DOHH2 (cell line): Measurements from ENCODE around the gene ARRDC4.

Experiments used
- H3F3A ChIP-seq: fragments of 200-600 bp; sonication (generic), shearing (Covaris generic); 2 replicates; pipeline ENCODE4 v1.6.0; 2016; ENCODE audit warnings: antibody characterized with exemption, mild to moderate bottlenecking; ENCODE audit not compliant: control insufficient read depth, insufficient read depth
- H3K27ac ChIP-seq: fragments of 200-600 bp; sonication (generic); 2 replicates; pipeline ENCODE4 v1.5.1; 2014; ENCODE audit warnings: low read depth, mild to moderate bottlenecking, low read length, moderate library complexity
- H3K27me3 ChIP-seq: fragments of 200-600 bp; sonication (generic); 2 replicates; pipeline ENCODE4 v1.6.1; 2014; ENCODE audit warnings: mild to moderate bottlenecking, low read length, mixed read lengths; ENCODE audit not compliant: control insufficient read depth
- H3K36me3 ChIP-seq: fragments of 200-600 bp; sonication (generic); 2 replicates; pipeline ENCODE4 v1.6.1; 2014; ENCODE audit warnings: mild to moderate bottlenecking, low read length, moderate library complexity, mixed read lengths; ENCODE audit not compliant: control insufficient read depth
- H3K4me1 ChIP-seq: fragments of 200-600 bp; sonication (generic); 2 replicates; pipeline ENCODE4 v1.6.1; 2014; ENCODE audit warnings: mild to moderate bottlenecking, low read length, mixed read lengths; ENCODE audit not compliant: control insufficient read depth
- H3K4me2 ChIP-seq: fragments of 200-600 bp; sonication (generic); 2 replicates; pipeline ENCODE4 v1.6.0; 2014; ENCODE audit warnings: mild to moderate bottlenecking, low read length, moderate library complexity
- H3K4me3 ChIP-seq: fragments of 200-600 bp; sonication (generic); 2 replicates; pipeline ENCODE4 v1.5.1; 2014; ENCODE audit warnings: mild to moderate bottlenecking, low read length, mixed read lengths
- H3K79me2 ChIP-seq: fragments of 200-600 bp; sonication (generic); 2 replicates; pipeline ENCODE4 v1.6.1; 2014; ENCODE audit warnings: mild to moderate bottlenecking, low read length, mixed read lengths; ENCODE audit not compliant: control insufficient read depth
- H3K9me2 ChIP-seq: fragments of 200-600 bp; sonication (generic); replicated peaks from 2 replicates; pipeline ENCODE4 v1.6.1; 2014; ENCODE audit warnings: mild to moderate bottlenecking, low read length, mixed read lengths; ENCODE audit not compliant: control insufficient read depth
- H3K9me3 ChIP-seq: fragments of 200-600 bp; sonication (generic); 2 replicates; pipeline ENCODE4 v1.6.1; 2014; ENCODE audit warnings: antibody characterized with exemption, low read length, mixed read lengths; ENCODE audit not compliant: control insufficient read depth, insufficient read depth
- H4K20me1 ChIP-seq: fragments of 200-600 bp; sonication (generic); 2 replicates; pipeline ENCODE4 v1.6.0; 2014; ENCODE audit warnings: low read depth, mild to moderate bottlenecking, antibody characterized with exemption, low read length, moderate library complexity; ENCODE audit not compliant: control insufficient read depth, insufficient read depth
- EZH2phosphoT487 ChIP-seq: fragments of 200-600 bp; sonication (generic); IDR thresholded peaks from 2 replicates; pipeline ENCODE4 v1.6.1; 2017; ENCODE audit warnings: borderline replicate concordance, mild to moderate bottlenecking, antibody characterized with exemption, low read length, moderate library complexity, mixed read lengths
- TF ChIP-seq, protein P1 (sequence below): fragments of 200-600 bp; sonication (generic); IDR thresholded peaks from one replicate; pipeline ENCODE4 v1.5.1; 2014; ENCODE audit warnings: antibody characterized with exemption, mild to moderate bottlenecking, low read depth, low read length; ENCODE audit not compliant: poor library complexity, severe bottlenecking

ARRDC4 gene

DNA sequence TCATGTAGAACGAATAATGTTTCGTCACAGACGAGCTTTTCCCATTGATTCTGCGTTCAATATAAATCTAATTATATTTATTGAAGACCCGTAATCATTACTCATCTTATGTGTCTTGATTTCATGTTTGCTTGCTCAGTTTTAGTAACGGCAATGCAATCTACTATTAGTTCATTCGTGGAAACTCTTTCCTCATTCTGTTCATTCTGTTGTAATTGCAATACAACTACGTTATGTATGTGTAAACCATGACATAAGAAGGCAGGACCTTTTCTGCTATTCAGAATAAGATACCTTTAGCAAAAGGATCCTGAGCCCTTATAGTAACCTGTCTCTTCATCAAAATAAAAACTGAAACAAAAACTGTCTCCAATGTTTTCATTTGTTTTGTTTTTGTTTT is 6.8 kb upstream of the ARRDC4 start:
- Histone ChIP-seq H3K4me2 (no peak overlapping the region), H3K4me3 (no peak overlapping the region), H3K4me1 (no peaks in the 10 kb centered on the region), H3K36me3 (no peaks in the 10 kb centered on the region), H3K79me2 (no peaks in the 10 kb centered on the region), H4K20me1 (no peaks in the 10 kb centered on the region), H3K27ac (no peak overlapping the region), H3F3A (no peaks in the 10 kb centered on the region), H3K27me3 (peaks cover 4% of the 10 kb centered on the region; the same call in 1 of the 2 replicates), H3K9me3 (no peaks in the 10 kb centered on the region), H3K9me2 (no peaks in the 10 kb centered on the region)
- TF ChIP-seq, protein P1, sequence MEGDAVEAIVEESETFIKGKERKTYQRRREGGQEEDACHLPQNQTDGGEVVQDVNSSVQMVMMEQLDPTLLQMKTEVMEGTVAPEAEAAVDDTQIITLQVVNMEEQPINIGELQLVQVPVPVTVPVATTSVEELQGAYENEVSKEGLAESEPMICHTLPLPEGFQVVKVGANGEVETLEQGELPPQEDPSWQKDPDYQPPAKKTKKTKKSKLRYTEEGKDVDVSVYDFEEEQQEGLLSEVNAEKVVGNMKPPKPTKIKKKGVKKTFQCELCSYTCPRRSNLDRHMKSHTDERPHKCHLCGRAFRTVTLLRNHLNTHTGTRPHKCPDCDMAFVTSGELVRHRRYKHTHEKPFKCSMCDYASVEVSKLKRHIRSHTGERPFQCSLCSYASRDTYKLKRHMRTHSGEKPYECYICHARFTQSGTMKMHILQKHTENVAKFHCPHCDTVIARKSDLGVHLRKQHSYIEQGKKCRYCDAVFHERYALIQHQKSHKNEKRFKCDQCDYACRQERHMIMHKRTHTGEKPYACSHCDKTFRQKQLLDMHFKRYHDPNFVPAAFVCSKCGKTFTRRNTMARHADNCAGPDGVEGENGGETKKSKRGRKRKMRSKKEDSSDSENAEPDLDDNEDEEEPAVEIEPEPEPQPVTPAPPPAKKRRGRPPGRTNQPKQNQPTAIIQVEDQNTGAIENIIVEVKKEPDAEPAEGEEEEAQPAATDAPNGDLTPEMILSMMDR, result no peak
- TF ChIP-seq EZH2phosphoT487, result no peak

DNA sequence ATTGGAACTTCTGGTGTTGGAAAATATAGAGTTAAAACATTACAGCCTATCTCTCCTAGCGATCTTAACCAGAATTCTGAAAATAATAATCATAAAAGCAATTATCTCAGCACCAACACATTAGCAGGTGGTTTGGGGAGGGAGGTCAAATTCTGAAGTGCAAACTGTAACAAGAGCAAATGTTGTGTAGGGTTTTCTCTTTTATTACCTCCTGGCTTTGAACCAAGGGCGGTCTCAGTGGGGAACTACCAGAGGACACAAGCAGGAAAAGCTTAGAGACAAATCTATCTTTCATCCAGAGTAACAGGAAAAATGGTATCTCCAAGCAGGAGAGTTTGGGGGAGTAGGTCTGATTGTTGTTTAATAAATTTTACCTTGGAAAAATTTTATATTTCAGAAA is 5.5 kb upstream of the ARRDC4 start:
- Histone ChIP-seq H4K20me1 (no peaks in the 10 kb centered on the region), H3K27me3 (peaks cover 4% of the 10 kb centered on the region; the same call in 1 of the 2 replicates), H3K9me3 (no peaks in the 10 kb centered on the region; the same call in 1 of the 2 replicates), H3K27ac (no peak overlapping the region), H3K4me2 (no peak overlapping the region), H3K36me3 (no peaks in the 10 kb centered on the region), H3F3A (no peaks in the 10 kb centered on the region), H3K9me2 (no peaks in the 10 kb centered on the region), H3K4me1 (no peaks in the 10 kb centered on the region), H3K79me2 (no peaks in the 10 kb centered on the region), H3K4me3 (no peak overlapping the region)
- TF ChIP-seq EZH2phosphoT487, result no peak
- TF ChIP-seq, protein P1, result no peak

DNA sequence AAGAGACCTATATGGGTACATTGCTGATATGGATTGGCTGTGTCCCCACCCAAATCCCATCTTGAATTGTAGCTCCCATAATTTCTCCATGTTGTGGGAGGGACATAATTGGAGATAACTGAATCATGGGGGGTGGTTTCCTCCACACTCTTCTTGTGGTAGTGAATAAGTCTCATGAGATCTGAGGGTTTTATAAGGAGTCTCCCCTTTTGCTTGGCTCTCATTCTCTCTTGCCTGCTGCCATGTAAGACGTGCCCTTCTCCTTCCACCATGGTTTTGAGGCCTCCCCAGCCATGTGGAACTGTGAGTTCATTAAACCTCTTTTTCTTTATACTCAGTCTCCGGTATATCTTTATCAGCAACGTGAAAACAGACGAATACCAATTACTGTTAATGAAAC is 5.0 kb upstream of the ARRDC4 start:
- Histone ChIP-seq H4K20me1 (no peaks in the 10 kb centered on the region), H3K4me1 (no peaks in the 10 kb centered on the region), H3K79me2 (no peaks in the 10 kb centered on the region), H3K9me2 (no peaks in the 10 kb centered on the region), H3K27ac (no peak overlapping the region), H3K27me3 (peaks cover 3% of the 10 kb centered on the region; the same call in 1 of the 2 replicates), H3F3A (no peaks in the 10 kb centered on the region), H3K4me3 (no peak overlapping the region), H3K9me3 (no peaks in the 10 kb centered on the region; the same call in 1 of the 2 replicates), H3K4me2 (no peak overlapping the region), H3K36me3 (no peaks in the 10 kb centered on the region)
- no peak for TF ChIP-seq EZH2phosphoT487
- TF ChIP-seq, protein P1, result no peak
